GM12801 (cell line): ENCODE results near the gene KCNH3.

Source experiments
- CTCF ChIP-seq: IDR thresholded peaks from one replicate; pipeline ENCODE4 v1.5.1; 2011; ENCODE audit warnings: control low read depth; ENCODE audit not compliant: insufficient read length; ENCODE audit errors: extremely low read depth

Gene KCNH3

GRCh38 chr12:49539406-49540228 lies 787 bp downstream of the KCNH3 start:
- TF ChIP-seq CTCF, result no peak

GRCh38 chr12:49540229-49541139 lies 1.7 kb downstream of the KCNH3 start:
- TF ChIP-seq CTCF, result no peak

GRCh38 chr12:49541140-49541861 lies 2.5 kb downstream of the KCNH3 start:
- no peak for TF ChIP-seq CTCF

- no peak for TF ChIP-seq CTCF
These were observed 3.2 kb downstream of the KCNH3 start for GRCh38 chr12:49541911-49542505.

- no peak for TF ChIP-seq CTCF
These were observed 3.8 kb downstream of the KCNH3 start for GRCh38 chr12:49542592-49543160.

- TF ChIP-seq CTCF, result no peak
These were observed 4.5 kb downstream of the KCNH3 start for GRCh38 chr12:49543221-49543913.
